ENCODE results near the gene SHISAL1. TPM values are rescaled to one million over a fixed set of nuclear protein-coding genes. Genes with fewer than 3 reads are reported as not detected.
"Not testable (repeated sequence)": the region's sequence is repeated elsewhere in the genome, so short reads cannot be mapped to it uniquely, and the experiment has no call there.

The SHISAL1 gene
- total RNA-seq, 1 experiment from 2014 or later: 8.7 TPM

DNA sequence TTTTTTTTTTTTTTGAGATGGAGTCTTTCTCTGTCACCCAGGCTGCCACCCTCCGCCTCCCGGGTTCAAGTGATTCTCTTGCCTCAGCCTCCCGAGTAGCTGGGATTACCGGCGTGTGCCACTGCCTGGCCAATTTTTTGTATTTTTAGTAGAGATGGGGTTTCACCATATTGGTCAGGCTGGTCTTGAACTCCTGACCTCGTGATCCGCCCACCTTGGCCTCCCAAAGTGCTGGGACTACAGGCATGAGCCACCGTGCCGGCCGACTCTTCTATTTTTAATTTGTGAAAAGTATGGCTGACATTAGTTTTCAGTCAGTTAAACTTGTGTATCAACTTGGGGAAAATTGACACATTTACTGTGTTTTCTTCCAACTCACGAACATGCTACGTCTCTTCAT lies 78.4 kb downstream of the SHISAL1 start:
- not testable (repeated sequence) for DNase-seq (ENCODE audit: low read depth)

DNA sequence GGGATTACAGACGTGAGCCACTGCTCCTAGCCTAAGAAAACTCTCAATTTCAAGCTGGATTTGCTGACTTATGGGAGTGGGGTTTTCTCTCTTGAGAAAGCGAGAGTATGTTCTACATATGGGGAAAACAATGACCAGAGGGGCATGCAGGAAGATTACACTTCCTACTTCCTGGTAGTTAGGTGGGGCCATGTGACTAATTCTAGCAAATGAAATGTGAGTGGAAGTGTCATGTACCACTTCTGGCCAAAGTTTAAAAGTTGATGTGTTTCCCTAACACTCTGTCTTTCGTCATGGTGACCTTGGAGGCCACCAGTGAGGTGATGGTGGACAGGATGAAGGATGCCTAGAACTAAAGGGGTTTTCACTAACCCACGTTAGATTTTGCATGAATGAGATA lies 81.5 kb downstream of the SHISAL1 start:
- no peak for DNase-seq (ENCODE audit: low read depth)

DNA sequence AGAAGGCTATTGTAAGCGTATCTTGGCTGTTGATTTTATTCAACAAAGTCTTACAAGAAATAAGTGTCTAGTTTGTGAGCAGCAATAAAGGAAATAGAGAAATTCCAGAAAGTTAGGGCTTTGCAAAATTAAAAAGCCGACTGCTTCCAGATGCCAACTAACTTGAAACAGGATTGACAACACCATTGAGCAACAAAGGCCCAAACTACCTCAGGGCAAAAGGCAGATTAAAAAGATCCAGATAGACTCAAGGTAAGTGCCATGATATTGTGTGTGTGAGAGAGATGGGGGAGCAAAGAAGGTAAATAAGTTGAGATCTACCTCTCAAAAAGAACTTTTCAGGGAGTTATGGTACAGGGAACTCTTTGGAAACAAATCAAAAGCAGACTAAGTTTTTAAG lies 82.9 kb downstream of the SHISAL1 start:
- no peak for DNase-seq (ENCODE audit: low read depth)

DNA sequence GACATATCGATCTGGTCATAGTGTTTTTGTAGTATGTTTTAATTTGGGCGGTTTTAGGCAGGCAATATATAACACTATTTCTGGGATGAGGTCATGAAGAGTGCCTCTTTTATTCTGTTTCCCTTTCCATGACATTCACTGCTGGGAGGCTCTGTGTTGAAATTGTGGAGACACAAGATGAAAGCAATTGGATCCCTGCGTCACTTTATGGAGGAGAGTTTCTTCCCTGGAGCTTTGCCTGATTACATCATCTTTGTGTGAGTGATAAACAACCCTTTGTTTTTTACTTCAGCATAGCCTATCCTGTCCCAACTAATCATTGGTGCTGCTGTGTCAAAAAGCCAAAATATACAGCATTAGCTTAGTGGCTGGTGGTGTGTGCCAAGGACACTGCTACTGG lies 83.4 kb downstream of the SHISAL1 start:
- DNase-seq (ENCODE audit: low read depth): no peak

DNA sequence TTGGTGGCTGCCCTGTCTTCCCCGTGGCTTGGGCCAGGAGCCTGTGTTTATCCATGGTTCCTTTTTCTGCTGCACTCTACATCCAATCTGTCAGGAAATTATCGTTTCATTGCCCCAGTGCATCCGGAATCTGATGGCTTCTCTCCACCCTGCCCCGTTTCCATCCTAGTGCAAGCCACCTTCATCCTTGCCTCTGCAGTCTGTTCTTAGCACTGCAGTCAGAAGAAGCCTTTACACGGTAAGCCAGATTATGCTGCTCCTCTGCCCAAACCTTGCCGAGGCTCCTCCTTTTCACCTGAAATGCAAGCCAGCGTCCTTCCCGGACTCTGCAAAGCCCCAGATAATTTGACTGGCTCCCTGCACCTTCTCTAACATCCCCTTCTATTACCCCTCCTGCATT lies 86.9 kb downstream of the SHISAL1 start:
- DNase-seq (ENCODE audit: low read depth): no peak

DNA sequence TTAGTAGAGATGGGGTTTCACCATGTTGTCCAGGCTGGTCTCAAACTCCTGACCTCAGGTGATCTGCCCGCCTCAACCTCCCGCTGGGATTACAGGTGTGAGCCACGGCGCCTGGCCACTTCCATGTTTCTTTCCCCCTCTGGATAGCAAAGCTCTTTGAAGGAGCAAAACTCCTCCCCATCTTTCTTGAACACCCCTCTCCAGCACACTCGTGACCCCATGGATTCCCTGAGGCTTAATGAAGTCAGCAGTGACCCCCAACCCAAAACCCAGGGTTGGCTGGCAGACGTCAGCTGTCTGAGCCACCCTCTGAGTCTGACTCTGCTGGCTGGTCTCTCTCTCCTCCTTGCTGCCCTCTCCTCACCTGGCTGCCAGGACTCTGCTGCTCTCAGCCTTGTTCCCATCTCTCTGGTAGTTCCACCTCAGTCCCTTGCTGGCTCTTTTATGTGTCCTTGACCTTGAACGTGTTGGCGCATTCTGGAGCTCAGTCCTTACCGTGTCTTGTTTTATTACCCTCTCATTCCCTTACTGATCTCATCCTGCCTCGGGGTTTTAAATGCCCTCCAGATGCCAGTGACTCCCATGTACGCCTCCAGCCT lies 87.6 kb downstream of the SHISAL1 start:
- no peak for DNase-seq (ENCODE audit: low read depth)

DNA sequence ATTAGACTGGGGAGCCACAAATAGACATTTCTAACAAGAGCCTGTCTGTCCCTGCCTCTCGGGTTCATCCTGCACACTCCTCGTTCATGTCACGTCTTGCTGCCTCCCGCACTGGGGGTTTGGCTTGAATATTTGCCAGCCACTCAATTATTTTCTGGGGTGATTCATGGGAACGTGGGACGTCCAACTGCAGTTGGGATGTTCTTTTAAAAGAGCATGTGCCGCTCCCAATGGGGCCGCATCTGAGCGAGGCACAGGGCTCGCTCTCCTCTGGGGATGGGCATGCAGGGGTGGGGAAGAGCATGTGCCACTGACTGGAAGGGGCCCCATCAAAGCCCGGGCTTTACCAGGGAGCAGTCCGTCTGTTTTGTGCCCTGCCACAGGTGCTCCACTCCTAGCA lies 88.6 kb downstream of the SHISAL1 start:
- DNase-seq (ENCODE audit: low read depth): no peak

DNA sequence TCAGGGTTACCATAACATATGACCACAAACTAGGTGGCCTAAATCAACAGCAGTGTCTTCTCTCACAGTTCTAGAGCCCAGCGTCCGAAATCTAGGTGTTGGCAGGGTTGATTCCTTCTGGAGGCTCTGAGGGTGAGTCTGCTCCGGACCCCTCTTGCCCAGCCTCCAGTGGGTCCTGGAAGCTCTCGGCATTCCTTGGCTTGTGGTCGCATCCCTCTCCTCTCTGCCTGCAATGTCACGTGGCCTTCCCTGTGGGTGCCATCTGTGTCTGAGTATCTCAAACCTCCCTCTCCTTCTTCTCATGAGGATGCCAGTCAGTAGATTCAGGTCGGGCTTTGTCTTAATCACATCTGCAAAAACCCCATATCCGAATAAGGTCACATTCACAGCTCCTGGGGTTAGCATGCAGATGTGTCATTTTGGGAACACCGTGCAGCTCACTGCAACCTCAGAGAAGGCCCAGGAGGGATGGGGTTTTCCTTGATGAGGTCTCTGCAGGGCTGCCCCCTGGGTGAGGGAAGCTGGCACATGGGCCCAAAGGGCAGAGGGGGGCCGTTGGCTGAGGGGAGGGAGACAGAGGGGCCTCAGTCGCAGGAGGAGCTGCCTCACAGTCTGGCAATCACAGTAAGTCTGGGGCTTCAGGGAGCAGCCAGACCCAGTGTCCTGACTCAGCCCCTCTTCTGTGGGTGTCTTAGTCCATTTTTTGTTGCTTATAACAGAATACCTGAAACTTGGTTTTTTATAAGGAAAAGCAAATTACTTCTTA lies 90.9 kb downstream of the SHISAL1 start:
- DNase-seq (ENCODE audit: low read depth): no peak

DNA sequence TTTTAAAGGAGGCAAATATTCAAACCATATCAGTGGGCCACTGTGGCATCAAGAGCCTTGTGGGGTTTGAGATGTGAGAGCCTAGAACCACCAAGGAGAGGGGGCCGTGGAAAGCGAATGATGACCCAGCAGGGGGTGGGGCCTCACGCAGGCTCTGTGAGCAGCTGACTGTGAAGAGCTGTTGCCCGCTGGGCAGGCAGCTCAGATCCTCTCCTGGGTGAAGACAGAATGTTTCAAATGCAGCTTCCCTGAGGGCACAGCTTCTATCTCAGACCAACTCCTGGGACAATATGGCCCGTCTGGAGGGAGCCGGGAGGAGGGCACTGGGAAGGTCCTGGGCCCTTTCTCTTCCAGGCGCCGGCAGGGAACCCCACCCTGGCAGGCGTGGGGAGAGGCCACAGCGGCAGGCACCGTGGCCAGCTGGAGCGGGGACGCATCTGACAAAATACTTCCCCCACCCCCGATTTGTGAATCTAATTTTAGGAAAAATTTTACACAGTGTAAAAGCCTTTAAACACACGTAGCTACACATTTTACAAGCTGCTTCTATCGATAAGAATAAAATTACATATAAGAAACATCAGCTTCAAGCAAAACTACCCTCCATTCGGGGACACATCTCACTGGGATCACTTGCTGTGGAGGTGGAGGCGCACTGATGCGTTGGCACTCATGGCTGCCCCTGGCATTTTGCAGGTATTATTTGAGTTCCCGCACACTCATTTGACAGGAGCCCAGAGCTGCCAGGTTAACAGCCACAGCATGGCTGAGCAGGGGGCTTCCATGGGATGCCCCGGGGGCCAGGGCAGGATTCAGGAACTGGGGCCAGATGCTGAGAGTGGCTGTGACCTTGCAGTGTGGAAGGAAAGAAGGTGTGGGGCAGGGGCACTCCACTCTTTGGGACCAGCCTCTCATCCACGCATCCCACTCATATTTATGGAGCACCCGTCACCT lies 91.7 kb downstream of the SHISAL1 start:
- no peak for DNase-seq (ENCODE audit: low read depth)

DNA sequence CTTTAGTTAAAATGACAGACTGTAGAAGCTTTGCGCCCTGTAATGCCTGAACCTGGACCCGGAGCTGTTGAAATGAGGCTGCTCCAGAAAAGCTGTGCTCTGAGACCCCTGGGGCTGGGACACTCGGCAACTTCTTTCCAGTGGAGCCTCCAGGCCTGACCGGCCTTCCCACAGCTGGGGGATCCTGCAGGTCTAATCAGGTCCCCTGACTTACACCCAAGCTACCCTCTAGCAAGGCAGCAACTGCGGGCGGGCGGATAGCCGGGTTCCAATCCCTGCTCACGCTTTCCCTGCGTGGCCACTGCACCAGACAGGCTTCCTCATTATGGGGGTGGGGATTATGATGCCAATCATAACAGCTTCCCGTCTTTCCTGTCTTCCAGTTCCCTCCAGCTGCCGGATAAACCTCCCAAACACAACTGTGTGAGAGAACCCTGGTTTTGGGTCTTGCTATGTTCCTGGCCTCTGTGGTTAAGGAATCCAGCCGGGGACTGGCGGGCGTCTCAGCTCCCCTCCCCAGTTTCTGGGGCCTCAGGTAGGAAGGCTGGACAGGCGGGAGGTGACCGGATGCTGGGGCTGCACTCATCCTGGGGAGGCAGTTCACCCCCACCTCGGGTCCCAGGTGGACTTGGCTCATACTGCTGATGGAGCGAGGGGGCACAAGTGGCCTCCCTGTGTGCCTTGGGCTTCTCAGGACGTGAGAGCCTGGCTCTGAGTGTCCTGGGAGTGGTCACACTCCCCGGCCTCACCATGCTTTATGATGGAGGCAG lies 93.5 kb downstream of the SHISAL1 start:
- DNase-seq (ENCODE audit: low read depth): no peak

DNA sequence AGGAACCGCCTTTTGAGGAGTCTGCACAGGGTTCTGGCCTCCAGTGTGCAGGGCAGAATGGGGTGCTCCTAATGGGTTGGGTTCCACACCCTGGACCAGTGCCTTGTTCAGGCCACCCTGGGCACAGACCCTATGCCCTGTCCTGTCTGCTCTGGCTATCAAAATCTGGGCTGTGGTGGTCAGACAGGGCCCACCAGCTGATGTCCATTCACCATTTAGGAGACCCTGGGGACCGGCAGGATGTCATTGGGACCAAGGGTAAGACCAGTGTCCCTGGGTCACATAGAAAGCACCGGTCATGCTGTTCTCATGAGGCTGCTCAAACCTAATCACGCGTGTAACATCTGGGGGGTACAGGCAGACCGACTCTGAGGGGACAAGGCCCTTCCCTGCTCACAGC lies 94.7 kb downstream of the SHISAL1 start:
- no peak for DNase-seq (ENCODE audit: low read depth)

DNA sequence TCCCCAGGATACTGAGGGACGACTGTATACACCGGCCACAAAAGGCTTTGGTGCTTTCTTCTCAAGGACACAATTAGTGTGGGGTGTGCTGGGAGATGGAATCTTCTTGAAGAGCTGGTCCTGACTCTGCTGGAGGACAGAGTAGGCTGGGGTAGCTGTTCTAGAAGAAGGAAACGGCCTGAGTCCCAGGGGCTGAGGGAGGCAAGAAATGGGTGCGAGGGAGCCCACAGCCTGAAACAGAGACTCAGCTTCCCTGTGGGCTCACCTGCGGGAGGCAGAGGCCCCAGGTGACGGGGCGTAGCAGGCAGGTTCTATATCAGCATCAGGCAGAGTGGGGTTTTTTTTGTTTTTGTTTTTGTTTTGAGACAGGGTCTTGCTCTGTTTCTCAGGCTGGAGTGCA lies 95.4 kb downstream of the SHISAL1 start:
- DNase-seq (ENCODE audit: low read depth): no peak

DNA sequence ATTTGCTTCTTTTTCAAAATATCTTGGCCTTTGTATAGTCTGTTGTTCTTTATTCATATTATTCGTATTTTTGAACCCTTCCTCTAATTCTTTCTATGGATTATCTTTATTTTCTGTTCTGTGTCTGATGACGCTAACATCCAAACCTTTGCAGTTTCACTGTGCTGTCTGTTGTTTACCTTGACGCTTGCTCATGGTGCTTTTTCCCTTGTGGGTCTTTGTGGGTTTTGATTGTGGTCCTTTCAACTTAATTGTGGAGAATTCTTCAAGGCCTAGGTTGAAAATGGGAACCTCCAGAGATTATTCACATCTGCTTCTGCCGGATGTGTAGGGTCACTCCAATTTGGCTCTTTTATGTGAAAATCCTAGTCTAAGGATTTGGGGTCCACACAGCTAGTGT lies 97.5 kb downstream of the SHISAL1 start:
- DNase-seq (ENCODE audit: low read depth): no peak

DNA sequence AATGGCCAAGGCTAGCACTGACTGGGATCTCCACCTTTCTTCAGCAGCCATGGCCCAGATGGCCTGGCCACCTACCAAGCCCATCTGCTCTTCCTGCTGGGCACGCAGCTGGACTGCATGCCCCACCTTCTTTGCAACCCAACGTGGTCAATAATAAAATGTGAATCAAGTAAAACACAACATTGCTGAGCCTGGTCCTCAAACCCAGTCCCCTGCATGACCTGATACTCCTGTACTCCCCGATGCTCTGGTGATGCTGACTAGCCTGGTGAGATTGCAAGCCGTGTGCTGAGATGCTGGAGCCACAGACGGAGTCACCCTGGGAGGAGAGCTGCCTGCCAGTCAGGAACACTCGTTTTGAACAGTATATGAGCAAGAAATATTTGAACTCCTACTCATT lies 98.0 kb downstream of the SHISAL1 start:
- DNase-seq (ENCODE audit: low read depth): no peak

DNA sequence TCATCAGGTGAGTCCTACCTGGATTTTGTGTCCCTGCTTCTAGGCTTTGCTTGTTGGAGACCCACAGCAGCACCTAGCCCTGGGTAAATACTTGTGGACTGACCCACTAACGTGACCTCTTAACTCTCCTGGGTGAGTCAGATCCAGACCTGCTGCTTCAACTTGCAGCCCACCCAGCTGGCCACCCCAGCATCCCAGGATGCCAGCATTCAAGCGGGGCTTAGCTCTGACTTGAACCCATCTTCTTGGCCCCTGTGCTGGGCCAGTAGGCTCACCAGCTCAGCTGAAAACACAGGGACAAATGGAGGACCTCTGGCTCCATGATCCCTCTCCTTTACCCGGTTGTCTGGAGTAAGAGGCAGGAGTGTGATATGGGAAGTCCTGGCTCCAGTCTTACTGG lies 98.6 kb downstream of the SHISAL1 start:
- DNase-seq (ENCODE audit: low read depth): no peak

DNA sequence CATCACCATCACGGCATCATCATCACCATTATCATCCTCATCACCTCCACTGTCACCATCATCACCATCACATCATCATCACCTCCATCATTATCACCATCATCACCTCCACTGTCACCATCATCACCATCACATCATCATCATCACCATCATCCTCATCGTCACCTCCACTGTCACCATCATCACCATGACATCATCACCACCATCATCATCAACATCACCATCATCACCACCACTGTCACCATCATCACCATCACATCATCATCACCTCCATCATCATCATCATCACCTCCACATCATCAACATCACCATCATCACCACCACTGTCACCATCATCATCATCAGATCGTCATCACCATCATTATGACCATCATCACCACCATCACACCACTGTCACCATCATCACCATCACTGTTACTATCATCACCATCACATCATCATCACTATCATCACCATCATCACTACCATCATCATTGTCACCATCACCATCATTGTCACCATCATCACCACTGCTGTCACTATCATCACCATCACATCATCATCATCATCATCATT lies 99.2 kb downstream of the SHISAL1 start:
- DNase-seq (ENCODE audit: low read depth): no peak

DNA sequence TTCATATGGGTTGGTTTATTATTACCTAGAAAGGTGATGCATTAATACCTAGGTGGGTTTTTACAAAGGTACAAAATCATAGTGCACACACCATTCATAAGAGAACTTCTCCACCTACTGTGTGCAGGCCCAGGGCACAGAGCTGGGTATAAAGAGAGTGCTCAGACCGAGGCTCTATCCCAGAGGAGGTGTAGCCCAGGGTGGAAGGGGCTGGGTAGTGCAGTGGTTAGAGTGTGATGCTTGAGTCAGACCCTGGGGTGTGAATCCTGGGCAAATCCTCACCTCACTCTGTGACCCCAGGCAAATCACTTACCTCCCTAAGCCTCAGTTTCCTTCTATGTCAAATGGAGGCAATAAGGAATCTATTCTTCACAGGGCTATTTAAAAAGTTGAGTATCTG lies 99.8 kb downstream of the SHISAL1 start:
- no peak for DNase-seq (ENCODE audit: low read depth)

DNA sequence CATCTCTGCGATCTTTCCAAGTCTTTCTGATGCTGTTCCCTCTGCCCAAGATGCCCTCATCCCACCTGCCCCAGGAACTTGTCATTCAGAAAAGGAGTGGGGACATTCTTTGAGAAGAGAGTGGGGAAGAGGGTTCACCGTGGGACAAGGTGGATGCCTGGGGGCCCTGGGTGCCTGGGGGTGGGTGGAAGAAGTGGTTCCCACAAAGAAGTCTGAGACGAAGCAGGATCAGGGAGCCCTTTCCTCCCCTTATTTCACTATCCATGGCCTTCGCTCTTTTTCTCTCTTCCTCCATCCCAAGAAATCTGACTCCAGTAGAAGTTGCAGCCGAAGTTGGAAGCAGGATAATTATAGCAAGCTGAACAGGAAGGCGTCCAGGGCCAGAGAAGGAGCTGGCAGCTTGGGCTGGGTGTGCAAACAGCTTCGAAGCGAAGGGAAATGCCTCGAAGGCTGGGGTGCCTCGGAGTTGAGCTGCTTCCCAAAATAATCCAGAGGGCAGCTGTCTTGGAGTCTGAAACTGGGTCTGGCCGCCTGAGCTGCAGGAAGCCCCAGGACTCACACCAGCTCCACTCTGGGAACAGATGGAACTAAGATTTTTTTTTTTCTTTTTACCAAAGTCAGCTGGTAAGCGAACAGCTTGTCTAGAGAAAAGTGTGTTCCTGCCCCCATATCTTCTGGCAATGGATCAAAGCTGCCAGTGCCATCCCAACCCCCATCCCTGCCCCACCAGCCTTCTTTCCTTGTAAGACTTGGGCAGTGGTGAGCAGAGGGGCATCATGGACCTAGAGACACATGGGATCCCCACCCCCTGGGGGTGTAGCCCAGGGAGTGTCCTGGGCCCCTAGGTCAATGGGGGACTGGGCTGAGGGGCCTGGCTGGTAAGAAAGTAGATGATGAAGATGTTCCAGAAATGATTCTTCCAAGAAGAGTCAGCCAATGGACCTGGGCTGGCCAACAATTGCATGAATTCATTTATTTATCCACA lies 100.5 kb downstream of the SHISAL1 start:
- DNase-seq (ENCODE audit: low read depth): no peak

DNA sequence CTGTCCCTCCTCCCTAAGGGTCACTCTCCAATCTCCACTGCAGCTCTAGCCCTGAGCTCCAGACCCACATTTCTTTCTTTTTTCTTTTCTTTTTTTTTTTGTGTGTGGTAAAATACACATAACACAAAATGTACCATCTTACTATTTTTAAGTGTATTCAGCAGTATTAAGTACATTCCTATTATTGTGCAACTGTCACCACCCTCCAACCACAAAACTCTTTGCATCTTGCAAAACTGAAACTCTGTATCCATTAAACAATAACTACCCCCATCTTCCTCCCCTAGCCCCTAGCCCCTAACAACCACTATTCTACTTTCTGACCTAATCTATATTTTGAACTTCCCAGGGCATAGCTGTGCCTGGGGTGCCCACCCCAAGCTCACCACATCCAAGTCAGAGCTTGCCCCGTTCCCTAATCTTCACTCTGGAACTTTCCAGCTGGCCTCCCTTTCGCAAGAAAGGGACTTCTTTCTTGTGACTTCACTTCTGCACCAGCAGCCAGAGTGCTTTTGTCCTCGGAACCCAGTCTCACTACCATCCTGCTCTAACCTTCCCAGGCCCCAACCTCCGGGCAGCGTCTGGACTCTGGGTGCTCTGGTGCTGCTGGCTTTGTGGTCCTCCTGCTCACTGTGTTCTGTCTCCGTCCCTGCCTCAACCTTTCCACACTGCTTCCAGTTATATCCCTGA lies 101.3 kb downstream of the SHISAL1 start:
- DNase-seq (ENCODE audit: low read depth): no peak

DNA sequence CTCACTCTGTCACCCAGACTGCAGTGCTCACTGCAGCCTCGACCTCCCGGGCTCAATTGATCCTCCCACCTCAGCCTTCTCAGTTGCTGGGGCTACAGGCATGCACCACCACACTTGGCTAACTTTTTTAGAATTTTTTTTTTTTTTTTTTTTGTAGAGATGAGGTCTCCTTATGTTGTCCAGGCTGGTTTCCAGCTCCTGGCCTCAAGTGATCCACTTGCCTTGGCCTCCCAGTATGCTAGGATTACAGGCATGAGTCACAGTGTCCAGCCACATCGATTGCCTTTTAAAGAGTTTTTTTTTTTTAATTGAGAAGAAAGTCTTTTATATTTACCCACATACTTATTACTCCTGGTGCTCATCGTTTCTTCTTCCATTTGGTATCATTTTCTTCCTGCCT lies 102.0 kb downstream of the SHISAL1 start:
- DNase-seq (ENCODE audit: low read depth): no peak
